Activated CD4-positive, CD25-positive, alpha-beta regulatory T cell treated with anti-CD3 and anti-CD28 coated beads, Interleukin-2, amount 50 U/mL, for 24 hours (primary cell): ENCODE measurements around the gene THEM4.

Source experiments
- ATAC-seq, 2 donors: fragments of 150-1000 bp; cut with Tn5 transposase; one replicate each; pipeline ENCODE4 v1.10.0; 2021; ENCODE audit warnings: mild to moderate bottlenecking in 1 of 2, moderate library complexity in 1 of 2

Gene THEM4

GRCh38 chr1:151909167-151910149 lies at the start of gene THEM4:
TSS of gene THEM4 (minus strand) at chr1:151909511. CDS start at chr1:151909458, 53 bp downstream.
- peak; percentile 92 to 93 for ATAC-seq

- ATAC-seq, result no peak
These were observed 49.6 kb upstream of the THEM4 start for GRCh38 chr1:151958959-151959358.

- no peak for ATAC-seq
These were observed 47.7 kb upstream of the THEM4 start for GRCh38 chr1:151956957-151957497.

GRCh38 chr1:151953409-151954094 lies 44.2 kb upstream of the THEM4 start:
- ATAC-seq, result no peak

GRCh38 chr1:151952811-151953210 lies 43.5 kb upstream of the THEM4 start:
- no peak for ATAC-seq

GRCh38 chr1:151949371-151950193 lies 40.3 kb upstream of the THEM4 start:
- no peak for ATAC-seq

DNA sequence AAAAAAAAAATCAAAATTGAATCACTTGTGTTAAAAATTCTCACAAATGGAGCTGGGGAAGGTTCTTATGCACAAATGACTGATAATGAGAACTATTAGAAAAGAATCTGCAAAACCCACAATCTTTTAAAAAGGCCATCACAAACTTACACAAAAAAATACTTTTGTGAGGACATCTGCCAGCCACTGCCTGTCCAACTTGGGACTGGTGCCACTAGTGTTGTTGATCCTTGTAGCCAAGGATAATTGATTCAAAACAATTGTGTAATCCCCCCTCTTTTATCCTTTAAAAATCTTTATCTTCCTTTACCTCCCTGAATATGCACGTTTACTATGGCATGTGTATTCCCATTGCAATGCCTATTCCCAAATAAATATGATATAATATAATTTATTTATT lies 39.2 kb upstream of the THEM4 start:
- ATAC-seq, result no peak

GRCh38 chr1:151947140-151947539 lies 37.8 kb upstream of the THEM4 start:
- peak; percentile 16 to 21 for ATAC-seq

DNA sequence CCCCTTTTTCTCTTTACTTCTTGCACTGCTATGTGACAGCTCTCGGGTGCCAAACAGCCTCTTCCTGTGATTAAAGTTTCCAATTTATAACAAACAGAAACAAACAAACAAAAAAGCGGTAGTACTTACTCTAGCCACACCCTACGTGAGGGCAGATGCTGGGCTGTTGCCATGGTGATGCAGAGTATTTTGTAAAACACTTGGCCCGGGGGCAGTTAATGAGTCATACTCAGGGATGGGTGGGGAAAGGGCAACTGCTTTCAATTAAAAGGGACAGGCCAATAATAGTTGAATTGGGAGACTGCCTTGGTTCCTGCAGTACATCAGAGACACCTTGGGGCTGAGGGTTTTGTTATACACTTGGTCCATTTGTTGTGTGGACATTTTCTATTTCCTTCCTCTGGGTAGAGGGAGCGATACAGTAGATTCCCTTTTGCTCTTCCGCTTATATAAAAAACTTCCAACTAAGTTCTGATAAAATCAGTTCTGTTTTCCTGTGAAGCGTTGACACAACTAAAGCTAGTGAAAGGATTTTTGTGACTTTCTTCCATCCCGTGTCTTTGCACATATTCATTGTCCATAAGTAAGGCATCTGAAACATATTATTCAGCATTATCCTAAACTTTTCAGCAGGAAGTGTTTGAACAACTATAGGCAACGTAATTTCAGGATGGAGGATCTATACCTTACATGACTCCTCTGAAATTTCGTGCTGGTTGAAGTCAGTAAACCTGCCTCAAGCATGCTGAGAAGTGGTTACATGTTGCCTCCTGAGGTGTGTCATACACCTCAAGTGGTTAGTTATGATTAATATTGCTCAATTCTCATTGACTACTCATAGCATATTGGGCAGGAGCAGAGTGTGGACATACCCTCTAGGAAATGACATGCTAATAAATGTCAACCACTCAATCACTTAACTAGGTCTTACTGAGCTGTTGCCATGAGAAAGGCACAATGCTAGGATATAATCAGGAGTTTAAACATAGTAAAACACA lies 36.7 kb upstream of the THEM4 start:
- peak; percentile 86 to 88 for ATAC-seq

DNA sequence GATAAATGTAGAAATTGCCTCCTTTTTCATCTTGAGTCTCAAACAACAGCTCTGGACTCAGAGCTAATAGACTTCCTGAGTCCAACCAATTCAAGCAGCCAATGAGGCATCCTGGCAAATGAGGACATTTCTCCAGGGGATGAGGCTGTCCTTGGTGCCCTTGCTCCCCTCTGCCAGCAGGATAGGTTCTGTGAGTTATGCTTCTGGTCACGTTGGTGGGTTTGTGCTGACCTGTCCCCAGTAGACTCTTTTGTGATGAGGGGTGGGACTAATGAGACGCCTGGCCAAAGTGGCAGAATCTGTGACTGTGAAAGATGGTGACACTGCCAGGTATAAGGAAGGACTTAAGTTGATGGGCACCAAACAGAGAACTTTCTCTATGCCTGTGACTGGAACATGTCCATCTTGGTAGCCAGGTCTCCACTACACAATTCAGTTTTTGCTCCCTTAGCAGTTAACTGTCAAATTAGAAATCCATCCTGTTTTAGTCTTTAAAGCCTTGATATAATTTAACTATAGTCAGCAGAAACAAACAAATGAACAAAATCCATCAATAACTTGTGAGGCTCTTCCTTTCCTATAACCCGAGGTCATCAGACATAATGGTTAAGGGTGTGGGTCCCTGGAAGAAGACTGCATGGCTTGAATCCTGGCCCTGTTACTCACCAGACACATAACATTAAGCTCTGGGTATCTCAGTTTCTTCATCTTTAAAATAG lies 35.7 kb upstream of the THEM4 start:
- no peak for ATAC-seq

- no peak for ATAC-seq
These were observed 35.0 kb upstream of the THEM4 start for GRCh38 chr1:151944126-151944856.

GRCh38 chr1:151943591-151943990 lies 34.3 kb upstream of the THEM4 start:
- ATAC-seq, result no peak

DNA sequence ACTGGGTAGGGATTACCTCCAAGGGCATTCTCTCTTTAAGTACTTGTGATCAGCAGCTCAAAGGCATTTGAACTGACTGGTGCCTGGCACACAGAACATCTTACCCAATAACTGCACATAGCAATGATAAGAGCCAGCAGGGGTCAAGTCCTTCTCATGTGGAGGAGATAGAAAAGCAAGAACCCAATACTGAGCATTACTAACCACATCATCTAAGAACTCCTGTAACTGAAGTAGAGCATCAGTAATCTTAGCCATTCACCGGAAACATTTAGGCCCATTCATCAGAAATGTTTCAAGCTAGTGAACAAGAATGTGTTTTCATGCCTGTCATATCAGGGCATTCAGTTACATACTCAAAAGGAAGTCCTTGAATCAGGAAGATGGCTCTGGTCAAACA lies 33.6 kb upstream of the THEM4 start:
- ATAC-seq, result no peak

DNA sequence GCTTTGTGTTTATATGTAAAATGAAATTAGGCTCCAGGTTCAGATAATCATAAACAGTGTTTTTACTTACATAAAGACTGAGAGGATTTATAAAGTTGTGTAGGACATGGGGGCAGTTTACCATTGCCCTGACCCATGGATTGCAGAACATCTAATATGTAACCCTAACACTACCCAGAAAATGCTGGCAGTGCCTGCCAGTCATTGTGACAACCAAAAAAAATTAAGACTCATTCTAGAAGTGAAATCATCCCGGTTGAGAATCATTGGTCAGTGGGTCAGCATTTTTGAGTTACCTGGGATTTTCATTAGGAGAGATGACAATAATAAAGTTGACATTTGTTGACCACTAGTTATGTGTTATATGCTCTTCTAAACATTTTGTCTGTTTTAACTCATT lies 31.2 kb upstream of the THEM4 start:
- no peak for ATAC-seq

- ATAC-seq, result no peak
These were observed 30.5 kb upstream of the THEM4 start for GRCh38 chr1:151939779-151940178.

DNA sequence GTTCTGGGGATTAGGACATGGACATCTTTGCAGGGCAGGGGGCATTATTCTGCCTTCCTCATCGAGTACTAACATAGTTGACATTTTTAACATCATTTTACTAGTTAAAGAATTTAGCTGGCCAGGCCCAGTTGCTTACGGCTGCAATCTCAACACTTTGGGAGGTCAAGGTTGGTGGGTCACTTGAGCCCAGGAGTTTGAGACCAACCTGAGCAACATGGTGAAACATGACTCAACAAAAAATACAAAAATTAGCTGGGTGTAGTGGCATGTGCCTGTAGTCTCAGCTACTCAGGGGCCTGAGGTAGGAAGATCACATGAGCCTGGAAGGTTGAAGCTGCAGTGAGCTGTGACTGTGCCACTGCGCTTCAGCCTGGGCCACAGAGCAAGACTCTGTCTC lies 29.8 kb upstream of the THEM4 start:
- no peak for ATAC-seq

DNA sequence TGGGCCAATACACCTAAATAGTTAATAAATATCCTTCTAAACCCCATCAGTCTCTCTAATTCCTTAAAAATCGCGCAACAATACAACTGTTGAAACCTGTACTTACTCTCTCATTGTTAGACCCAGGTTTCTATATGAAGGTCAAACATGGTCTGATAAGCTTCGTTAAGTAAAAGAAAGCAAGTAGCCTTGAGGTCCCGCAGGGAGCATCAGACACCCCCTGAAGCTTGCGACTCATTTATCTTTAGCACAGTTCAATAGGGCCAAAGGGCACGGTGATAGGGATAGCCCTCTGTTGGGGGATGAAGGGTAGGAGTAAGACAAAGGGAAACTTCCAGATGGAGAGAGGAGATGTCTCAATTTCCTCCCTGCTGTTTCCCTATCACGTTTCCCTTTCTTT lies 27.3 kb upstream of the THEM4 start:
- no peak for ATAC-seq

- ATAC-seq, result no peak
These were observed 26.7 kb upstream of the THEM4 start for GRCh38 chr1:151935894-151936602.

GRCh38 chr1:151935154-151935553 lies 25.8 kb upstream of the THEM4 start:
- no peak for ATAC-seq
